CD4-positive, alpha-beta T cell treated with Interleukin-17A for 1 hour (primary cell): ENCODE results near the gene DIPK1B.
A peak's percentile ranks its signal among the peaks of the same experiment; 100 is the strongest.

Experiments
- DNase-seq: peaks from one replicate; pipeline ENCODE4 v3.0.0-alpha.2; 2020

DIPK1B gene

DNA sequence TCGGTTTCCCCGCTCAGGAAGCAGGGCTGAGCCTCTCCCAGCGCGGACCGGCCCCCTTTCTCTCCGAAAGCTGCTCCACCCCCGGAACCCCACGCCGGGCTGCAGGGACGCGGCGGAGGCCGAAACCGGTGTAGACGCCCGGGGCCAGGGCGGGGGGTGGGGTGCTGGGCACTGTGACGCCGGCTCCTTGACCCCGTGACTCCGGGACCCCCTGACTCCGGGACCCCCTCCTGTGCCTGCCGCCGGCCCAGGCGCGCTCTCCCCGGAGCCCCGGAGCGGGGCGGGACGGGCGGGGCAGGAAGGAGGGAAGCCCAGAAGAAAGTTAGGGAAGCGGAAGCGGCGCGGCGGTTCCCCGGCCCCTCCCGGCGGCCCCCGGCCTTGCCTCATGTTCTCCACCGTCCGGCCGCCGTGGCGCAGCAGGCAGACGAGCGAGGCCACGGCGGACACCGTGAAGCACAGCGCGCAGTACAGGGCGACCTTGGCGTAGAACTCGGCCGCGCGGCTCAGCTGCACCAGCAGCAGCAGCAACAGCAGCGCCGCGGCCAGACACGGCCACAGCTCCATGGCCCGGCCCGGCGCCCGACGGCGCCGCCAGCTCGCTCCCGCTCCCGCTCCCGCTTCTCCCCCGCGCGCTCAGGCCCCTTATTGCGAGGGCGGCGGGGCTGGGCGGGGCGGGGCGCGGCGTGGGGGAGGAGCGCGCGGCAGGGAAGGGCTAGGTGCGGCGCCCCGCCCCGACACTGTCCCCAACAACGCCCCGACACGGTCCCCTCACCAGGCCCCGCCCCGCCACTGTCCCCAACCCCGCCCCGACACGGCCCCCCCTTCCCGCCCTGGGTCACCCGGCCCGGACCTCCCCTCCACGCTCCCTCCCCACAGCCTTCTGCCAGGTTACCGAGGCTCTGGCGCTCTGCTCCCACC is 25.3 kb upstream of the DIPK1B start, which contains the start of gene AGPAT2:
Gene AGPAT2, minus strand, starts transcription at position 664 of the 918 bp plus-strand sequence. Its CDS starts 100 bp downstream, at position 564.
- peak; percentile 68 for DNase-seq

DNA sequence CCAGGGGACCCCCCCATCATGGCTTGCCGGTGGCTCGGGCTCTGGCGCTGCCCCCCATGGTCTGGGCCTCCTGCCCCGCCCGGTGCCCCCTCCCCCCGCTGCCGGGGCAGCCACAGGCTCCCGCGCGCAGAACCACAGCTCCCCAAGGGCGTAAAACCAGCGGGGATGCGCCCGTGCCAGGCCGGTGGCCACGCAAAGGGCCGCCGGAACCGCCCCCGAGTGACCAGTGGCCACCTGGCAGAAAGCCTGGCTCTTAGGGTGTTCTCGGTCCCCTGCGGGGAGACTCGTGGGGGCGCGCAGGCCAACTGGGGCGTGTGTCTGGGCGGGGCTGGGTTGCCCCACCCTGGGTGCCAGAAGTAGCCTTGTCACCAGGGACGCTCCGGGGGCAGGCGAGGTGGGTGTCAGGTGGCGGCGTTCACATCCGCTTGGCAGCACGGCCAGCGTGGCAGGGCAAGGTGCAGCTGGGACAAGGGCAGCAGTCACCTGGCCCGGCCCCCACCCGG is 24.6 kb upstream of the DIPK1B start:
- peak; percentile 13 for DNase-seq

DNA sequence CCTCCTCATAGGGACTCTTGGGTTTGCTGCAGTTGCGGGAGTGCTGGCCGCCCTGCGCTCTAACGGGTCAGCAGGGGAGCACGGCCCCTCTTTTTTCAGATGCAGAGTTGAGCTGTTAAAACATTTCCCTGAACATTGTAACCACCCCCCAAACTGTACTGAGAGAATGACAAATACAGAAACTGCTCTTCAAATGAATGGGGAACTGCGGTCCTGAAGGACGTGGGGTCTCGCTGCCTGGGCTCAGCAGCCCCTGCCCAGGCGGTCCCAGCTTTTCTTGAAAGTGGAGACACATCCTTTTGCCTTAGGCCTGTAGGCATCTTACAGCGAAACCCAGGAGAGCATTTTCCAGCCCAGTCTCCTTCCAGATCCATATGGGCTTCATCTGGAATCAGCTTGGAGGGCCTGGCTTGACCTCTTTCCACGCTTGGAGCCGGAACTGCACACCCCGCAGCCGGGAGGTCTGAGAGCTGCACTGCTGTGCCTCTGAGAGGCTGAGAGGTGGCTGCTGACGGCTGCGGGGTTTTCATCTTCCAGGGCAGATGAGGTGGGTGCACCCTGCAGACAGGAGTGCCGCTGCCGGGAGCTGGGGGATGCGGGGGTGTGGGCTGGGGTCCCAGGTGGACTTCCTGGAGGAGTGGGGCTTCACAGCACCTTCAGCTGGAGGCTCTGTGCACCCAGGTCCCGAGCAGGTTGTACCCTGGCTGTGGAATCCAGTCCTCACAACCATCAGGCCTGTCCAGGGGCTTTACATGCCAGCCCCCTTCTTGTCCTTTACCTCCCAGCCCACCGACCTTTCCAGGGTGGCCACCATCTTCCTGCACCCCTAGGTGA is 23.9 kb upstream of the DIPK1B start:
- DNase-seq: no peak

DNA sequence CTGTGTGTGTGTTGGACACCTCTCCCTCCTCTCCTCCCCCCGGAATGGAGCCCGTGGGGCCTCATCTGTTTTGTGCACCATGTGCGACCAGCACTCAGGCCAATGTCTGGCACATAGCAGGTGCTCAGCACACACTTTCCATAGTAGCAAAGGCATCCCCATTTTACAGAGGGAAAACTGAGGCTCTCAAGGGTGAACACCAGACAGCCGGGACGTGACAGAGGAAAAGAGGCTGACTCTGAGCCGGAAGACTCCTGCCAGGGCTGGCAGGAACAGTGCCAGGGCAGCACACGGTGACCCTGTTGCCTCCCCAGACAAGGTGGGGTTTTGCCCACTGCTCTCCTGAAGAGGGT is 23.3 kb upstream of the DIPK1B start:
- no peak for DNase-seq

DNA sequence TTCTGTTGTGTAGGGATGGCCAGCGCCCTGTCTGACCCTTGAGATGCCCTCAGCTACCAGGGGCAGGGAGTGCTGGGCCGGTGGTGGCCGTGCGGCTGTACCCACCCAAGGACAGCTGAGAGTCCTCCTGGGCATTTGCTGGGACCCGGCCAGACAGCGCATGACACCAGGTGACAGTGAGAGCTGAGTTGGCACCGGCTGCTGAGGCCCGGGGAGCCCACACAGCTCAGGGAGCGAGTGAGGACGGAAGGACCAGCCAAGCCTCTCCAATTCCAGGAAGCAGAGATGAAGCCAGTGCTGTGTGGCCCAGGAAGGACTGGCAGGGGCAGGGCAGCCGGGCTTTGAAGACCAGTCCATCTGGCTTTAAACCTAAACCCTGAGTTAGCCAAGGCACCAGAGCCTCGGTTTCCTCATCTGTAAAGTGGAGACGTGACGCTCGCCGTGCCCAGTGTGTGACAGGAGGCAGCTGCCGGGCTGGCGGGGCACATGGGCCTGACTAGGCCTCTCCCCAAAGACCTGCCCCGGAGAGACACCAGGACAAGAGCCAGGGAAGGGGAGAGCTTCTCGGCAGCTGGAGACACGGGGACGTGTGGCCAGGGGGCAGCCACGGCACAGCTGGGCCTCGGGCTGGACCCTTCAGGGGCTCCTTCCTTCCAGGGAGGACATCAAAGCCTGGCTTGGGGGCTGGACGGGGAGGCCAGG is 22.1 kb upstream of the DIPK1B start:
- no peak for DNase-seq

DNA sequence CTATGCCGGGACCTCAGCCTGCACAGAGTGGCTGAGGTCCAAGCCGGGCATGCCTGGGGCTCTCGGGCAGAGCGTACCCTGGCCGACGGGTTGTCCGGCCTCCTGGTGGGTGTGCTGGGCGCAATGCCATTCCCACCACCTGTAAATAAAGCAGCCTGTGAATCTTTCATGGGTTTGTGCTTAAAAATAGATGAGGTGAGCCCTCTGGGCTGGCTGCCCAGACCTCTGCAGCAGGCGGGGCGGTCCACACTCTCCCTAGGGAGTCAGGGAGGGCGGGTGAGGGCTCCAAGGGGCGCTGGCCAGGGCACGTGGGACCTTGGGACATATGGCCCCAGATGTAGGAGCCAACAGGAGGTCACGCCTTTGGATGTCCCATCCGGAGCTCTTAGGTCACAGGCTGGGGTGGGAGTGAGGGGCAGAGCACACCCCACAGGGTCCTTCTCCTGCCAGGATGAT is 21.5 kb upstream of the DIPK1B start:
- no peak for DNase-seq

DNA sequence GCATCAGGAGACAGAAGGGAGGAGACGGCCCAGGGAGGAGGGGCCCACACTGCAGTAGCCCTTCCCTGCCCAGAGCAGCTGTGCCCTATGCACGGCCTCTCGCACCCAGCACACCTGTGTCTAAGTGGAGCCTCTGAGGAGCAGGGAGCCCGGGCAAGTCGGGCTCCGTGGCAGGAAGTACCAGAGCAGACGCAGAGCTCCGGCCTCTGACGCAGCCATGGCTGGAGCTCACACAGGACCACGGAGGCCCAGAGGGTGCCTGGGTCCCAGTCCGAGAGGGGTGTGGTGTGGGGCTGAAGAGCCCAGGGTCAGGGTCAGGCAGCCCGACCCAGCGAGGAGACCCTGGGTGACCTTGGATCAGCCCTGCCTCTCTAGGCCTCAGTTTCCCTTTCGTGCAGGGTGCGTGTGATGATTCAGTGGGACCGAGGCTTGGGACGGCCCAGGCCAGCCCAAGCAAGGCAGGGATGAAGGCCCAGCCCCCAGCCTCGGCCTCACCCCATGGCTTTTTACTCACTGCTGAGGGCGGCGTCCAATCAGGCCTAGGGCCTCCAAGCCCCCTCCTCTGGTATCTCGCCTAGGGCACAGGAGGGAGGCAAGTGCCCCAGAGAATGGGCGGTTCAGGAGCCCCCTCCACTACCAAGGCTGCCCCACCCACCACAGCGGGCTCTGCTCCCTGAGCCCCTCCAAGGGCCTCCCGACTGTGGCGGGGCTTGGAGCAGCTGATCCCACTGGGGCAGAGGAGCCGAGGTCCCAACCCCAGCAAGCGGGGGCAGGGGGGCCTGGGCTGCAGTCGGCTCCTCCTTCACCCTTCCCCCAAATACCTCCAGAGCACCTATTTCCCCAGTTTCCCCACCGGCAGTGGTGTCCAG is 20.8 kb upstream of the DIPK1B start:
- DNase-seq: no peak

DNA sequence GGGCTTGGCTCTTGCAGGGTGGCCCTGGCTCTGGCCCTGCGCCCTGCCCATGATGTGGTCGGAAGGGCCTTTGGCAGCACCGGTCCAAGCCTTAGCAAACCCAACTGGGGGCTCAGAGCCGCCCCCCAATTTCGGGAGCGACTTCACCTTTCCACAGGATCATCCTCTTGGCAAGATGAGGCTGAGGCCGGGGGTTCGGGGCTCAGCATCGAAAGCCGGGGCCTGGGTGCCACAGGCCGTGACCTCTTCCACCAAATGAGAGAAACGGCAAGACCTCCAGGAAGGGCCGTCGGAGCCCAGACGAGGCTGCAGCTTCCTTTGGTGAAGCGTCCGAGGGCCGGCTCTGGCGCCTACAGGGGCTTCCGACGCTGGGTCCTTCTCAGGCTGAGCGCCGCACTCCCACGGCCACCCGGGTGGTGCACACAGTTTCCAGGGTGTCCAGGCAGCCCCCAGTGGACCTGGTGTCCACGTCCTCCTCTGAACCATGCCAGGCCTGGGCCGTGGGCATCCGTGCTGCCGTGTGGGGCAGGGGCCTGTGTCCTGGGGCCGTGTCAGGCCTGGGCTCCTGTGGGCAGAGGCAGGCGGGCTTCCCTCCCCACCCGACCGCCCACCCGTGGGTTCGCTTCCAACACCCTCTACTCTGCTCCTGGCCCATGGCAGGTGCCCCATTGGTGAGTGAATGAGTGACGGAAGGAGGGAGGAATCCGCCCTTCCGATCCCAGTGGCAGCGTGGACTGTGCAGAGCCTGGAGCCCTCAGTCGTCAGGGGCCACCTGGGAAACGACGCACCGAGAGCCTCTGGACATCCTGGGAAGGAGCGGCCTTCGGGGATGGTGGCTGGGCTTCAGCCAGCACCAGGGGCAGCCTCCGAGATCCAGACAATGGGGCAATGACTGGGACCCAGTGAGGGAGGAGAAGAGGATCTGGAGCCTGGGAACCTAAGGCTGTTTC is 19.9 kb upstream of the DIPK1B start:
- no peak for DNase-seq

DNA sequence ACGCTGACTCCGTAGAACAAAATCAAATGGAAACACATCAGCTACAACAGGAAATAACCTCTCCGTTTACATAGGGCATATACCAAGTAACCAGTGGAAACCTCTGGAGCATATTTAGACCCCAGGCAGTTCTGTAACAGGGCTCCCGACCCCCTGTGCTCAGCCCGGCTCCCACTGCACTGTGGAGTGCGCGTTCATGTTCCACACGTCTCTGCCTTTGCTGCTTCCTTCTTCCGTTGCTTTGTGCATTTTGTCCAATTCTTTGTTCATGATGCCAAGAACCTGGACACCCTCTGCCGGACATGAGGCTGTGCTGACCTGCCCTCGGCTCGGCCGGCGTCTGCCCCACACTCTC is 19.3 kb upstream of the DIPK1B start:
- DNase-seq: no peak

DNA sequence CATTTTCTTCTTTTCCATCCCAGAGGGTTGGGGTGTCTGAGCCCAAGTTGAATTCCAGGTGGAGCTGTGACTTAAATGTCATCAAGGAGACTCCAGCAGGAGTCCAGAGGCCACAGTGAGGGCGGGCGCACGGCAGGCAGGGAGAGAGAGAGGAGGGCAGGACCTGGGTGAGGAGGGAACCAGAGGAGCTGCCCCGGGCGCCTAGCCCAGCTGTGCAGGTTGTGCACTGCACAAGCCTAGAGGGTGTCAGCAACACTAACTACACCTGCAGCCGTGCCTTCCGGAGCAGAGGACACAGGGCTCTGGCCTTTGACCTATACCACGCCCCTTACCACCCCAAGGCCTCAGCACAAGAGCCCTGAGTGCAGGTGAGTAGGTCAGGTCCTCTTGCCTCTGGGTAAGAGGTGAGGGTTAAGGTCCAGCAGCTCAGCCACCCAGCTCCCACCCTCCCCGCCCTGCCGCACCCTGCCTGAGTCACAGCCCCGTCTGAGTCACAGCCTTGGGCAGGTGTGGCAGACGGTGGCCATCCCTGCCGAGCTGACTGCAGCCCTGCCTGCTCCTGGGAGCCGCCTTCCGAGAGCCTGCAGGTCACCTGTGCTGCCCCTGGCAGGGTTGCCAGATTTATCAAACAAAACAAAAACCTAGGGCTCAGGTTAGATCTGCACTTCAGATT is 18.7 kb upstream of the DIPK1B start:
- no peak for DNase-seq

DNA sequence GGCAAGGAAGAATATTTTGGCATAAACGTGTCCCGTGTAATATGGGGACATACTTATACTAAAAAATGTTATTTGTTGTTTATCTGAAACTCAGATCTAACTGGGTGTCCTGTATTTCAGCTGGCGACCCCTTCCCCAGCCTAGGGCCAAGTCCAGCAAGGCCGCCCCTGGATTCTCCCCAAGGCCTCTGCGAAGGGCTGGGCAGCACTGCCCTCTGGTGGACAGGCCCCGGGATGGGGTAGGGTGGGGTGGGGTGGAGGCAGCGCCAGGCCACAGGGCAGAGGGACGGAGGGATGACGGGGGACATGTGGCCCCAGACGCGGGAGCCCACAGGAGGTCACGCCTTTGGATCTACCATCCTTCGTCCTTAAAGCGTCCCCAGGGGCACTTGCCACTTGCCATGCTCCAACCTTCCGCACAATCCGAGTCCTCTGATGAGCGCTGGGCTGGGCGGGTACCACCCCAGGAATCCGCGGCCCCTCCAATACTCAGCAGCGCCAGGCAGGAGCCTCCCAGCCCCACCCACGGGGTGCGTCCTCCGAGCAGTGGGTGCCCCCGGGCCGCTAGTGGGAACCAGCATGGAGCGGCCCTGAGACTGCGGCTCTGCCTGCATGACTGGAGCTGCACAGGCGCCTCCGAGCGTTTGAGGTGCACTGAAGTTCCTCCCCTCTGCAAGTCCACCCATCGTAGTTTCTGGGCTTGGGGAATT is 18.1 kb upstream of the DIPK1B start:
- no peak for DNase-seq

DNA sequence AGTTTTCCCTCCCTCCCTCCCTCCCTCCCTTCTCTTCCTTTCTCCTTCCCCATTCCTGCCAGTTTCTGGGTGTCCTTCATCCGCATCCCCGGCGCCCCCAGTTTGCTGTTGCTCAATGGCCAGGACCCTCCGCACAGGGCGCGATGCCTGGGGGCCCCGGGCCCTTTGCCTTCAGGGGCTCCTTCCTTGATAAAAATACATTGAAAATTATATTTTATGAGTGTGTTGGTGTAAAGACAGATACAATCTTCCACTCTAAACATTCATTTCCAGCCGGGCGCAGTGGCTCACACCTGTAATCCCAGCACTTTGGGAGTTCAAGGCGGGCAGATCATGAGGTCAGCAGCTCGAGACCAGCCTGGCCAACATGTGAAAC is 17.5 kb upstream of the DIPK1B start:
- DNase-seq: no peak

DNA sequence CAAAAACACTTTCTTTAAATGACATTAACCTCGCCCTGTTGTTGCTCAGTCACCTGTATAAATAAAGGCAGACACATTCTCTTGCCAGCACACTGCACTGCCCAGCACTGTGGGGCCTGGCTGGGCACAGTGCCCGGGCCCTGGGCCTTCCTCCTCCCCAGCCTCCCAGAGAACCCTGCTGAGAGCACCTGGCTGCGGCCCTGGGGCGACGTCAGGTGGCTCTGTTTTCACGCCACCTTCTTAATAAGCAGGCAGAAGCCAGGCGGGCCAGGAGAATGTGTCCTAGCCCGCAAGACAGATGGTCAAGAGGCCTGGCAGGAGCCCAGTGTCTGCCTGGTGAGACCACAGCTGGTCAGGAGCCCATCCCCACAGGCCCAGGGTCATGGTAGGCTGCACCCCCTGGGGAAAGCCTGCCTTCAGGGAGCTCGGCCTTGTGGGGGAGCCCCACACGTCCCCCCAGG is 16.9 kb upstream of the DIPK1B start:
- no peak for DNase-seq

DNA sequence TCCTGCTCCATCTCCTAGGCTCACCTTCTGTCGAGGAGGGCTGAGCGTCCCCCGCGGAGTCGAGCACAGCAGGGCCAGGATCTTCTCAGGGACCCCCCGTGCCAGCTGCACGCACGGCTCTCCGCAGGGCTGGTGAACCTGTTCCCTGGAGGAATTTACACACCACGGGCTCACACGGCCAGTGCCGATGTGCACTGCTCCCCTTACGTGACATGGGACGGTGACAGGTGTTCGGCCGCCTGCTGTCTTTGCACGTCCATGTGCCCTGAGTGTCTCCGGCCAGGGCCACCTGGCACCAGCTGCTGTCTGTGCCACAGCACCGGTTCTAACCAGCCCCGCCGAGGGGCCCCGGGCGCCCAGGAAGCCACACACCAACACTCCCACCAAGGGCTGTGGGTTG is 16.4 kb upstream of the DIPK1B start:
- DNase-seq: no peak

DNA sequence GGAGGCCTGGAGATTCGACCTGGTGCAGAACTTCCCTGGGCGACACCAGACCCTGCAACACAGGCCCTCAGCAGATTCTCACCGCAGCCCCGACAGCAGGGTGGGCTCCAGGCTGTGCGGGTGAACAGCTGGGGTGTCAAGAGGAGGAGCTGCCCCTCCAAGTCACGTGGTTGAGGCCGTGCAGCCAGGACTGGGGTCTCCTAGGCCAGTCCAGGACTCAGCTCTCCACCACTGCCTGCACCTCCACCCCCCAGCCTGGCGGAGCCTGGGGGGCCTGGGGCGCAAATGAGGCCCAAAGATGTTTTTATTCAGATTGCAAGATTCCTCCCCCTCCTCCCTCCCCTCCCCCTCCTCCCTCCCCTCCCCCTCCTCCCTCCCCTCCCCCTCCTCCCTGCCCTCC is 15.9 kb upstream of the DIPK1B start:
- no peak for DNase-seq

DNA sequence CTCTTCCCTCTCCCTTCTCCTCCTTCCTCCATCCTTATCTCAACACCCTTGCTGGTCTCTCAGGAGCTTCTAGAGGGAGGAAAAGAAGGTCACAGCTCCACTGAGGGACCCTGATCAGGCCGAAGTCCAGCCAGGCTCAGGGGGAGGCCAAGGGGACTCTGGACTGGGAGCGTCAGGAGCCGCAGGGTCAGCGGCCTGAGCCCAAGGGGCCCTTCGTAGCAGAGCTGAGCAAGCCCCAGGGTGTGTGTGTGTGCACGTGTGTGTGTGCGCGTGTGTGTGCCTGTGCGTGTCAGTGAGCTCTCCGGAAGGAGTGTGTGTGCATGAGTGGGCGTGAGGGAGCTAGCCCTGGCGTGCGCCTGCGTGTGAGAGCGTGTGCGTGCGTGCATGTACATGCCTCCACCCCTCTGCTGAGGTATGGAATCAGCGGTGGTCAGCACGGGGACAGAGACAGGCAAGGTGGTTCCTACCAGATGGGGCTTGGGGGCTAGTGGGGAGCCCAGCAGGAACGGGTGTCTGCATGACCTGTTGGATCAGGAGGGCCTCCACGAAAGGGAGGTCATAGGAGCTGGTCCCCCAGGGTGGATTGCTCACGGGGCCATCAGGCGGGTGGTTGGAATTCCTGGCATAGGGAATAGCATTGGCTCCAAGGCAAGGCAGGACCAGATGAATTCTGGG is 15.1 kb upstream of the DIPK1B start:
- DNase-seq: no peak

DNA sequence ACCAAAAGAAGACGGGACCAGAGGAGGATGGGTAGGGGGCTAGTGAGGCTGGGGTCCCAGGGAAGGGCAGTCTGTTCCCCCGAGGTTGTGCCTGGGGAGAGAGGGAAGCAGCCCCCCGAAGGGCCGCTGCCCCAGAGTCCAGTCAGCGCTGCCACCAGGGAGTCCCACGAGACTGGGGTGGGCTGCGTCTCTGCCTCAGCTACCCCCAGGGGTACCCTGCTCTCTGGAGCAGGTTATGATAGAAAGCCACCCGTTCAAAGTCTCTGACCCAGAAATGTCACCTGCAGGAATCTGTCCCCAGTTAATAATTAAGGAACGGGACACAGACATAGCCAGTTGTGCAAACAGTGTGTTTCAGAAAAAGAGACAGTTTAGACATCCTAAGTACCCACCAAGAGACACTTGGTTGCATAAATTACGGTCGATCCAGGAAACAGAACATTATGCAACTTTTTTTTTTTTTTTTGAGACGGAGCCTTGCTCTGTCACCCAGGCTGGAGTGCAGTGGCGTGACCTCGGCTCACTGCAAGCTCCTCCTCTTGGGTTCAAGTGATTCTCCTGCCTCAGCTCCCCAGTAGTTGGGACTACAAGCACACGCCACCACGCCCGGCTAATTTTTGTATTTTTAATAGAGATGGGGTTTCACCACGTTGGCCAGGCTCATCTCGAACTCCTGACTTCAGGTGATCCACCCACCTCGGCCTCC is 14.4 kb upstream of the DIPK1B start:
- no peak for DNase-seq

DNA sequence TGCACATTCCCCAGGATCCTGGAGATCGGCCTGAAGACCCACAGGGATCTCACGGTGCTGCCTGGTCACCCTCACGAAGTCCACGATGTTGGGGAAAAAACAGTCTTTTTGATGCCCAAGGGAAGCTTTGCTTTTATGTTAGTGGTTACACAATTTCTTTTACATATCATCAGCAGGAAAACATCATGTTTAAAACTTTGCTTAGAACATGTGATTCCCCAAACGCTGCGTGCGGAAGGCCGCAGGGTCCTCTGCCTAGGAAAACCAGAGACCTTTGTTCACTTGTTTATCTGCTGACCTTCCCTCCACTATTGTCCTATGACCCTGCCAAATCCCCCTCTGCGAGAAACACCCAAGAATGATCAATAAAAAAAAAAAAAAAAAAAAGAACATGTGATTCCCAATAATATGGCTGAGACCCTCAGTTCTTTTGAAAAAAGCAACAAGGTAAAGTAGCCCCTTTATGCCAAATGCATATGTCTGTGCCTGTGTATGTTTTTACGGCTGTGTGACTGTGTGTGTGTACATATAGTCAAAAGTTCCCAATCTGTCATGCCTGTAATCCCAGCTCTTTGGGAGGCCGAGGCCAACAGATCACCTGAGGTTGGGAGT is 13.6 kb upstream of the DIPK1B start:
- DNase-seq: no peak
